GM10248 (cell line): ENCODE data around the gene GALNT14.

Experiments
- CTCF ChIA-PET: fragments of 300-600 bp; sonication (Branson Sonifier 250); formaldehyde crosslinking; extraction: SDS; loops from one replicate; lab custom pipeline; 2021; ENCODE audit warnings: antibody characterized with exemption; lab: Yijun Ruan, JAX
- POLR2A ChIA-PET: fragments of 350-650 bp; sonication (Branson Sonifier 250); formaldehyde crosslinking; extraction: SDS; loops from one replicate; lab custom pipeline; 2020; ENCODE audit warnings: antibody characterized with exemption; lab: Yijun Ruan, JAX
- DNase-seq: peaks from one replicate; pipeline ENCODE4 v3.0.0; 2012; ENCODE audit errors: extremely low spot score
- CTCF ChIP-seq: IDR thresholded peaks from 2 replicates; pipeline ENCODE4 v1.5.1; 2012; ENCODE audit warnings: mild to moderate bottlenecking, low read depth; ENCODE audit errors: extremely low read depth, missing control alignments, control extremely low read depth

Gene GALNT14

DNA sequence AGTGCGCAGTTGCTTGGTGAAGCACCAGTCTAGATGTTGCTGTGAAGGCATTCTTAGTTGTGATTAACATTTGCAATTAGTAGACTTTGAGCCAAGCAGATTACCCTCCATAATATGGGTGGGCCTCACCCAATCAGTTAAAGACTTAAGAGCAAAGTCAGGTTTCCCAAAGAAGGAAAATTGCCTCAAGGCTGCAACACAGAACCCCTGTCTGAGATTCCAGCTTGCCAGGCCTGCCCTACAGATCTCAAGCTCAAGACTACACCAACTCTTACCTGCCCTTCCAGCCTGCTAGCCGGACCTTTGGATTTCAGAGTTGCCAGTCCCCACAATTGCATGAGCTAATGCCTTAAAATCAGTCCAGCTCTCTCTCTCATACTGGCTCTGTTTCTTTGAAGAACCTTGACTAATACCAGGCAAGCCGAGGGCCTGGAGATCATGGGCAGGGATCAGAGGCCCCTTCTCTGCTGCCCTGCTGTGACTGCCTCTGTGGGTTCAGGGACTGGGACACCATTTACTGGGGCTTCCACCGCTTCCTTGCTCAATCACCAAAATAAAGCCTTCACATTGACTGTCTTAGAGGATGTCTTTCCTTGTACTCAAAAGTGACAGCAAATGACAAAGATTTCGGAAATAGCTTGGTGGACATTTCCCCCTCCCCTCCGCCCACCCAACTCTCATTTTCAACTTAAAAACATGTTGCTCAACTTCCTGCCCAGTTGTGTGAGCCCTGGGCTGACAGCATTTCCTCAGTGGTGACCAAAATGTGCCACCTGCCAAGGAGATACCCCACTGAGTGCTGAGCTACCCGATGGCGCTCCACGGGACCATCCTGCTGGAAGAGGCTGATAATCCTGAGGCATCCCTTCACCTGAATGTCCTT, 86.7 kb downstream of the GALNT14 start:
- CTCF ChIA-PET, result no interaction called here
- TF ChIP-seq CTCF, result no peak
- DNase-seq, result no peak
- POLR2A ChIA-PET, result no interaction called here

GRCh38 chr2:31049916-31050588, 88.2 kb downstream of the GALNT14 start:
- DNase-seq, result no peak
- no peak for TF ChIP-seq CTCF
- ChIA-PET CTCF (no interaction called here), POLR2A (no interaction called here)

- CTCF ChIA-PET, result no interaction called here
- POLR2A ChIA-PET, result no interaction called here
- no peak for DNase-seq
- TF ChIP-seq CTCF, result no peak
Measured at GRCh38 chr2:31049264-31049663, 89.0 kb downstream of the GALNT14 start.

- POLR2A ChIA-PET, result no interaction called here
- DNase-seq, result no peak
- no peak for TF ChIP-seq CTCF
- CTCF ChIA-PET, result interaction anchor here (1.5 kb wide), 1 partner anchor 26 kb away, joined by 3 read pairs; no protein-coding TSS in a partner anchor
Measured at GRCh38 chr2:31047599-31047998, 90.6 kb downstream of the GALNT14 start.

DNA sequence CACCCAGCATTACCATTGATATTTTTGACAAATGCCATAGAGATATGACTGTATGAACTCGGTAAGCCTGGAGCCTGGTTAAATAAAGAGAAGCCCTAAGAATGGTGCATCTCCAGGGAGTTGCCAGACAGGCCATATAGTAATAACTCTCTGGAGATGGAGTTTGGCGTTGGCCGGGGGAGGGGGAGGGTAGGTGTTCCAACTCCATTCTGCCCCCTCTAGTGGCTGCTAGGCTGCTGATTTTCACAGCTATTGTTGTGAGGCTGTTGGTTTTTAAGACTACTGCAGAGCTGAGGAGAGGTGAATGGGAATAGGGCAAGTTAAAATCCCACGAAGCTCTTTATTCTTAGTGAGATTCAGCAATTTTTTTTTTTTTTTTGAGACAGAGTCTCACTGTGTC, 99.9 kb downstream of the GALNT14 start:
- ChIA-PET CTCF (interaction anchor here (0.7 to 1.0 kb wide), 2 partner anchors 10 to 25 kb away, joined by 3 read pairs; no protein-coding TSS in a partner anchor), POLR2A (no interaction called here)
- no peak for DNase-seq
- no peak for TF ChIP-seq CTCF

GRCh38 chr2:31037058-31037457, 101.2 kb downstream of the GALNT14 start:
- TF ChIP-seq CTCF, result no peak
- no peak for DNase-seq
- ChIA-PET POLR2A (no interaction called here), CTCF (no interaction called here)
